LNCaP clone FGC (cell line): ENCODE results near the gene ARMH2.

ENCODE experiments used
- DNase-seq: peaks from one replicate; pipeline ENCODE4 v3.0.0-alpha.2; 2011; ENCODE audit warnings: low read depth
- H3K4me3 ChIP-seq: 2 replicates; pipeline ENCODE4 v1.5.1; 2011; ENCODE audit warnings: mild to moderate bottlenecking, low read depth, low read length, control low read depth
- CTCF ChIP-seq: IDR thresholded peaks from 2 replicates; pipeline ENCODE4 v1.5.1; 2012; ENCODE audit warnings: mild to moderate bottlenecking; ENCODE audit not compliant: control insufficient read depth, insufficient read depth; ENCODE audit errors: extremely low read depth

The ARMH2 gene

GRCh38 chr6:24829657-24830056 is 30.9 kb upstream of the ARMH2 start:
- DNase-seq: no peak
- TF ChIP-seq CTCF: no peak
- H3K4me3 ChIP-seq: no peak overlapping the region

GRCh38 chr6:24827970-24828369 is 29.3 kb upstream of the ARMH2 start:
- no peak overlapping the region for H3K4me3 ChIP-seq
- no peak for TF ChIP-seq CTCF
- DNase-seq: no peak

- no peak overlapping the region for H3K4me3 ChIP-seq
- no peak for TF ChIP-seq CTCF
- no peak for DNase-seq
Observed at GRCh38 chr6:24827162-24827561, 28.4 kb upstream of the ARMH2 start.

GRCh38 chr6:24825130-24825630 is 26.5 kb upstream of the ARMH2 start:
- DNase-seq: no peak
- no peak for TF ChIP-seq CTCF
- no peak overlapping the region for H3K4me3 ChIP-seq

- TF ChIP-seq CTCF: no peak
- H3K4me3 ChIP-seq: no peak overlapping the region
- DNase-seq: no peak
Observed at GRCh38 chr6:24824142-24824938, 25.6 kb upstream of the ARMH2 start.

- H3K4me3 ChIP-seq: no peak overlapping the region
- DNase-seq: no peak
- no peak for TF ChIP-seq CTCF
Observed at GRCh38 chr6:24823185-24823584, 24.5 kb upstream of the ARMH2 start.

- TF ChIP-seq CTCF: no peak
Observed at GRCh38 chr6:24822696-24823095, 24.0 kb upstream of the ARMH2 start.

More at GRCh38 chr6:24822696-24823095, 24.0 kb upstream of the ARMH2 start:
- no peak overlapping the region for H3K4me3 ChIP-seq
- DNase-seq: no peak
